Measurements from ENCODE around the gene VIPR2. TPM values are rescaled to one million over a fixed set of nuclear protein-coding genes. Genes with fewer than 3 reads are reported as not detected.

Gene VIPR2
- polyA plus RNA-seq, 4 donors, result 2.8 to 4.1 (median 3.0) TPM

DNA sequence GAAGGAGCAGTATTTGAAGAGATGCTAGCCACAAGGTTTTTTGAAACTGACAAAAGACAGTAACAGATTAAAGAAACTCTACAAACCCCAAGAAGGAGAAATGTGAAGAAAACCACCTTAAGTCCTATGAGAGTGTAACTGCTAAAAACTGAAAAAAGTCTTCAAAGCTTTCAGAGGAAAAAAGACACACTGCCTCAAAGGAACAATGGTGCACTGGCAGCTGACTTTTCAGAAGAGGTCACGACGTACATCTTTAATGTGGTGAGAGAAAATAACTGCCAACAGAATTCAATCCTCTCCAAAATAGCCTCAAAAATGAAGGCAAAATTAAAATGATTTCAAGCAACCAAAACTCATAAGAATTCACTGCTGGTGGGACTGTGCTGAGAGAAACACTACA lies 94.0 kb downstream of the VIPR2 start:
- DNase-seq (ENCODE audit: low read depth in 4 of 4, low spot score in 3 of 4), result no peak

GRCh38 chr7:159049266-159050025 lies 95.2 kb downstream of the VIPR2 start:
- DNase-seq (ENCODE audit: low read depth in 4 of 4, low spot score in 3 of 4), result no peak

DNA sequence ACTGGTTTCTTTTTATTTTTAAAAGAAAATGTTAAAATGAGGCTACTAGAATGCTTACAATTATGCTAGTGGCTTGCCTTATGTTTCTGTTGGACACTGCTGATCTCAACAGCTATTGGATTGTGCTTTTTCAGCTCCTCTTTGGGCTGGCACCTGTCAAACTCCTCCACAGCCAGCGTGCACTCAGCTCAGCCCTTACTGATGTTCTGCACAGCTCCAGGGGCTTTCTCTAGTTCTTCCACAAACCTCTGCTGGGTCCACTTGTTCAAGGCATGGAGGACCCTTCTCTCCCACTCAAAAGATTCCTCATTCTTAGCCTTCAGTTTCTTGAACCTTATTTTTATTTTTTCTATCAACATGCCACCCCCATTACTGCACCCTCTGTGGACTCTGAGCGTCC lies 96.0 kb downstream of the VIPR2 start:
- no peak for DNase-seq (ENCODE audit: low read depth in 4 of 4, low spot score in 3 of 4)

GRCh38 chr7:159047536-159047935 lies 97.1 kb downstream of the VIPR2 start:
- no peak for DNase-seq (ENCODE audit: low read depth in 4 of 4, low spot score in 3 of 4)

GRCh38 chr7:159046300-159046699 lies 98.4 kb downstream of the VIPR2 start:
- DNase-seq (ENCODE audit: low read depth in 4 of 4, low spot score in 3 of 4), result no peak

- DNase-seq (ENCODE audit: low read depth in 4 of 4, low spot score in 3 of 4), result no peak
These were observed 98.8 kb downstream of the VIPR2 start for GRCh38 chr7:159045839-159046238.

GRCh38 chr7:159042581-159043101 lies 102.0 kb downstream of the VIPR2 start:
- no peak for DNase-seq (ENCODE audit: low read depth in 4 of 4, low spot score in 3 of 4)

- no peak for DNase-seq (ENCODE audit: low read depth in 4 of 4, low spot score in 3 of 4)
These were observed 102.6 kb downstream of the VIPR2 start for GRCh38 chr7:159042103-159042502.

DNA sequence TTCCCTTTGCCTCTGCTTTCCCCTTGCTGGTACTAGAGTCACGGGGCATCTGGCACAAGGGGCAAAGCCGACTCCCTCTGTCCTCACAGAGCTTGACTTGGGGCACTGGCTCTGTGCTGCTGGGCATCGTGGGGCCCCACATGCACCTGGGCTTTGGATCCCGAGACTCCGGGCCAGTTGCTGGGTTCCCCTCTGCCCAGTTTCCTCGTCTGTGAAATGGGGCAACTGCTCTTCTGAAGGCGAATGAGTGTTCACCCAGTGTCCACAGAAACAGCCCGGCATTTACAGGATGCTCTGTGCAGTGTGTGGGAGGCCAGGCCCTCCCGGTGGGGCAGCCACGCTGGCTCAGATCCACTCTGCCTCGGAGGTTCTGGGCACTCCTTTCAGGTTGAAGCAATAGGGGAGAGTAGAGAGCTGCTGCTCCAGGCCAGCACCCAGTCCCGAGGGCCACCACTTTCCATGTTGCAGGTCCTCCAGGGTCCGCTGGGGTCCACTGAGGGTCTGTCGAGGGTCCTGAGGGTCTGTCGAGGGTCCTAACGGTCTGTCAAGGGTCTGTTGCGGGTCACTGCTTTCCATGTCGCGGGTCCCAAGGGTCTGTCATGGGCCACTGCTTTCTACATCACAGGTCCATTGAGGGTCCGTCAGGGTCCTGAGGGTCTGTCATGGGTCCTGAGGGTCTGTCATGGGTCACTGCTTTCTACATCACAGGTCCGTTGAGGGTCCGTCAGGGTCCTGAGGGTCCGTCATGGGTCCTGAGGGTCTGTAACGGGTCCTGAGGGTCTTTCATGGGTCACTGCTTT lies 103.6 kb downstream of the VIPR2 start:
- DNase-seq (ENCODE audit: low read depth in 4 of 4, low spot score in 3 of 4), result no peak

DNA sequence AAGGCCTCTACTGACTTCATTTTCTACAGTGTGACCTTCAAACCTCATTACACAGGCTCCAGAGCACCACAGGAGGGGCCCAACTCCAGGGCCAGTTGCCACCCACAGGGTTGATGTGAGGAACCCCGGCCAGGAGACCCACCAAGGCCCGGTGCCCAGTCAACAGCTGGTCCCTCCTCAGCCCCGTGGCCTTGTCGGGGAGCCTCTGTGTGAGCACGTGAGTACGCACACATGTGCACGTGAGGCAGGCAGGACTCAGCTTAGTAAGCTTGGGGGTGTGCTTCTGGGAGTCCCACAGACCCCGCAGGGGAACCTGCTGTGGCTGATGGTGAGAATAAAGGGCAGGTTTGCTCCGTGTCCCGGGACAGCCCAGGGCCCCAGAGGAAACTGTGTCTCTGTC lies 104.5 kb downstream of the VIPR2 start:
- DNase-seq (ENCODE audit: low read depth in 4 of 4, low spot score in 3 of 4), result no peak

- no peak for DNase-seq (ENCODE audit: low read depth in 4 of 4, low spot score in 3 of 4)
These were observed 105.0 kb downstream of the VIPR2 start for GRCh38 chr7:159039716-159040115.

DNA sequence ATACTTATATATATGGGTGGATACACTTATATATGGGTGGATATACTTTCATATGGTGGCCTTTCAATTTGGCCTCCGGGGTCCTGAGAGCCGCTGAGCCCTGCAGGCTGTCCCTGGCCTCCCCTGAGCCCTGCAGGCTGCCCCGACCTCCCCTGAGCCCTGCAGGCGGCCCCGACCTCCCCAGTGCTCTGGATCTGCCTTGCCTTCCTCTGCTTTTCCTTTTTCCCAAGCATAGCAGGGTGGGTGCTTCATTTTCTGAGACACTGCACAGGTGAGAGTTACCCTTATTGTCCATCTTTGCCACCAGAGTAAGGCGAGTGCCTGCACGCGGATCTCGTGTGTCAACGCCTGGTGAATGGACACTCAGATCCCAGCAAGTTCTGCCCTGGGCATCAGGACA lies 106.6 kb downstream of the VIPR2 start:
- no peak for DNase-seq (ENCODE audit: low read depth in 4 of 4, low spot score in 3 of 4)

DNA sequence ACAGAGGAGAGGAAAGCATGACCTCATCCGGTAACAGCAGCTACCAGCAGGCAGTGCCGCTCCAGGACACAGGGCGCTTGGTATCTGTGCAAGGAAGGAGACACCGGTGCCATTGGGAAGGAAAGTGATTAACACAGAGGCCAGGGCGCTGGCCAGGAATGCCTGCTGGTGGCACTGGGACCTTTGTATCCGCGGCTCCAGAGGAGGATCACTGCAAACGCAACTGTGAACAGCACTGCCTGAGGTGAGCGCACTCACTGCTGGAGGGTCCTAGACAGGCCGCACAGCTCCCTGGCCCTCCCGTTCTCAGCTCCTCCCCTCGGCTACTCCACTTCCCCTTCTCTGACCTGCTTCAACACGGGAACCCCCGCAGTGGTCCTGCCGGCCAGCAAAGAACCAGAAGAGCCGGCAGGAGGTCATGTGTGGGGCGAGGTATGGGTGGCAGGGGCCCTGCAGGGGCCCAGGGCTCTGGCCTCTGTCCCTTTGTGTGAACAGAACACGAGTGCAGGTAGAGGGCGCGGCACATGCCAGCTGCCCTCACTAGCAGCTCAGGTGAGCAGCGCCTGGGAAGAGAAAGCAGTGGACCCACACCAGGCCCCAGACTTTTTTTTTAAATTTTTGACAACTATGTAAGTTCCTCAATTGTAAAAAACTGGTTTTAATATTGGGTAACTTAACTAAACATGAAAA lies 107.6 kb downstream of the VIPR2 start:
- DNase-seq (ENCODE audit: low read depth in 4 of 4, low spot score in 3 of 4), result no peak

- DNase-seq (ENCODE audit: low read depth in 4 of 4, low spot score in 3 of 4), result no peak
These were observed 109.0 kb downstream of the VIPR2 start for GRCh38 chr7:159035571-159036073.

- DNase-seq (ENCODE audit: low read depth in 4 of 4, low spot score in 3 of 4), result no peak
These were observed 109.7 kb downstream of the VIPR2 start for GRCh38 chr7:159034988-159035387.

DNA sequence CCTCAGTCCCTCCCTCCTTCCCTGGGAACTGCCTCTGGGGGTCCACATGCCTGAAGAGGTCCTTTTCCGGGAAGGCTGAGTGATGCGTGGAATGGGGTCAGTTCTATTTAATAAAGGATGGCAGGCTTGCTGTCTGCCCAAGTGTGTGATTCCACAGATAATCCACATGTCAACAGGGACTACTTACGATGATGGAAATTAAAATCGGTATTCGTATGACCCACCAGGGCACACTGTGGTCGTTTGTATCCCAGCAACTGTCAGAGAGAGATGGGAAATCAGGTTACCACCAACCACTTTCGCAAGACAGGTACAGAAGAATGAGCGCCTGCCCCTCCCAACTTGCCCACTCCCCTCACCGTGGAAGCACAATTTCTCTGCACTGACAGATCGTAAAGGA lies 110.3 kb downstream of the VIPR2 start:
- no peak for DNase-seq (ENCODE audit: low read depth in 4 of 4, low spot score in 3 of 4)

DNA sequence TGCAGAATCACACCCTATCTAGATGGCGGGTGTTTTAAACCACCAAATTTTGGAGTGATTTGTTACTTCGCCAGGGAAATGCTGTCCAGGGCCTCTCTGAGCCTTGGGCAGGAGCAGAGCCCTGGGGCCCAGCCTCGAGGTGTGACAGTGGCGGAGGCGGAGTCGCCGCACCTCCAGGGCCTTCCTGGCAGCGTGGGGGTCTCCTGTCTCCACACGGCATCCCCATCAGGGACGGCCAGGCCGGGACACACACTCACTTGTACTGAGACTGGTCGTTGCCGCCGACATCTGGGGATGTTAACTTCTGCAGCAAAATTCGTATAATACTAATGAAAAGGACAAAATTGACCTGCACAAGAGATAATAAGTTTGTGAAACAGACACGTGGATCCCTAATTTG lies 110.7 kb downstream of the VIPR2 start:
- DNase-seq (ENCODE audit: low read depth in 4 of 4, low spot score in 3 of 4), result no peak

- DNase-seq (ENCODE audit: low read depth in 4 of 4, low spot score in 3 of 4), result no peak
These were observed 111.2 kb downstream of the VIPR2 start for GRCh38 chr7:159033473-159033825.

- no peak for DNase-seq (ENCODE audit: low read depth in 4 of 4, low spot score in 3 of 4)
These were observed 111.8 kb downstream of the VIPR2 start for GRCh38 chr7:159032753-159033472.

- no peak for DNase-seq (ENCODE audit: low read depth in 4 of 4, low spot score in 3 of 4)
These were observed 112.3 kb downstream of the VIPR2 start for GRCh38 chr7:159032322-159032721.
